Neural cell (in vitro differentiated cells): Measurements from ENCODE around the gene DHCR24. TPM values are rescaled to one million over a fixed set of nuclear protein-coding genes. Genes with fewer than 3 reads are reported as not detected.

Experiments
- H2AFZ ChIP-seq: fragments of 200-600, 300-800 bp; sonication (generic), shearing (Covaris generic); 2 replicates; pipeline ENCODE4 v1.6.0; 2014; ENCODE audit warnings: low read depth, mild to moderate bottlenecking, antibody characterized with exemption, low read length, moderate library complexity
- H3F3A ChIP-seq: fragments of 200-600 bp; shearing (Covaris generic); 2 replicates; pipeline ENCODE4 v1.6.1; 2016; ENCODE audit warnings: mild to moderate bottlenecking, moderate library complexity, mixed read lengths, antibody characterized with exemption, low read length; ENCODE audit not compliant: insufficient read depth, poor library complexity, severe bottlenecking
- H3K27ac ChIP-seq: fragments of 200-600, 300-800 bp; sonication (generic), shearing (Covaris generic); 2 replicates; pipeline ENCODE4 v1.5.1; 2014; ENCODE audit warnings: mild to moderate bottlenecking, low read length, moderate library complexity
- H3K27me3 ChIP-seq: fragments of 300-800, 200-600 bp; sonication (generic), shearing (Covaris generic); 2 replicates; pipeline ENCODE4 v1.6.0; 2014; ENCODE audit warnings: mild to moderate bottlenecking, low read depth, low read length, moderate library complexity; ENCODE audit not compliant: insufficient read depth
- H3K36me3 ChIP-seq: fragments of 300-800, 200-600 bp; sonication (generic), shearing (Covaris generic); 2 replicates; pipeline ENCODE4 v1.5.1; 2014; ENCODE audit warnings: mild to moderate bottlenecking, antibody characterized with exemption, low read length, moderate library complexity; ENCODE audit not compliant: insufficient read depth
- H3K4me2 ChIP-seq: fragments of 300-800, 200-600 bp; sonication (generic), shearing (Covaris generic); 2 replicates; pipeline ENCODE4 v1.6.0; 2014; ENCODE audit warnings: mild to moderate bottlenecking, low read length
- H3K4me3 ChIP-seq: fragments of 300-800, 200-600 bp; sonication (generic), shearing (Covaris generic); 2 replicates; pipeline ENCODE4 v1.5.1; 2014; ENCODE audit warnings: mild to moderate bottlenecking, low read length, moderate library complexity
- H3K79me2 ChIP-seq: fragments of 200-600 bp; shearing (Covaris generic); replicated peaks from 2 replicates; pipeline ENCODE4 v1.6.0; 2014; ENCODE audit warnings: mild to moderate bottlenecking, low read length, moderate library complexity; ENCODE audit not compliant: insufficient read depth
- H3K9ac ChIP-seq: fragments of 300-800, 200-600 bp; sonication (generic), shearing (Covaris generic); 2 replicates; pipeline ENCODE4 v1.6.1; 2016; ENCODE audit warnings: mild to moderate bottlenecking, low read length, mixed read lengths
- H3K9me2 ChIP-seq: fragments of 200-600 bp; shearing (Covaris generic); 2 replicates; pipeline ENCODE4 v1.6.1; 2016; ENCODE audit warnings: mild to moderate bottlenecking, low read length, mixed read lengths; ENCODE audit not compliant: insufficient read depth
- H3K9me3 ChIP-seq: fragments of 200-600, 300-800 bp; sonication (generic), shearing (Covaris generic); 2 replicates; pipeline ENCODE4 v1.6.1; 2016; ENCODE audit warnings: mild to moderate bottlenecking, mixed run types, low read length, moderate library complexity, mixed read lengths
- H4K20me1 ChIP-seq: fragments of 200-600 bp; shearing (Covaris generic); 2 replicates; pipeline ENCODE4 v1.6.1; 2016; ENCODE audit warnings: mild to moderate bottlenecking, mixed run types; ENCODE audit not compliant: insufficient read depth
- EP300 ChIP-seq: fragments of 450-650 bp; conservative IDR thresholded peaks from 2 replicates; pipeline ENCODE4 v1.6.1; 2014; ENCODE audit warnings: antibody characterized with exemption, mild to moderate bottlenecking, moderate library complexity; ENCODE audit not compliant: poor library complexity, severe bottlenecking
- EZH2 ChIP-seq: fragments of 200-600, 300-800 bp; shearing (Covaris generic), sonication (generic); IDR thresholded peaks from 2 replicates; pipeline ENCODE4 v1.6.1; 2014; ENCODE audit warnings: antibody characterized with exemption, low read length, borderline replicate concordance, mild to moderate bottlenecking; ENCODE audit not compliant: insufficient read depth, poor library complexity, severe bottlenecking
- MXI1 ChIP-seq: fragments of 450-650 bp; conservative IDR thresholded peaks from 2 replicates; pipeline ENCODE4 v1.6.1; 2014; ENCODE audit warnings: antibody characterized with exemption, mild to moderate bottlenecking; ENCODE audit not compliant: poor library complexity, severe bottlenecking
- POLR2AphosphoS5 ChIP-seq: IDR thresholded peaks from 2 replicates; pipeline ENCODE4 v1.6.1; 2012
- RAD21 ChIP-seq: fragments of 450-650 bp; conservative IDR thresholded peaks from 2 replicates; pipeline ENCODE4 v1.6.1; 2014; ENCODE audit warnings: antibody characterized with exemption, mild to moderate bottlenecking, moderate library complexity
- SMC3 ChIP-seq: fragments of 450-650 bp; conservative IDR thresholded peaks from 2 replicates; pipeline ENCODE4 v1.6.1; 2014; ENCODE audit warnings: antibody characterized with exemption, mild to moderate bottlenecking, moderate library complexity; ENCODE audit not compliant: poor library complexity
- TAF1 ChIP-seq: IDR thresholded peaks from 2 replicates; pipeline ENCODE4 v1.6.1; 2012; ENCODE audit warnings: low read depth
- polyA plus RNA-seq: library from polyadenylated mRNA; depleted of rRNA; stranded (reverse); fragments of >200 nt; gene quantifications from 2 replicates; pipeline ENCODE4 v1.2.3, GENCODE V29; 2014
- TF ChIP-seq, protein P1 (sequence below): IDR thresholded peaks from 2 replicates; pipeline ENCODE4 v1.6.1; 2012; ENCODE audit warnings: borderline replicate concordance
- TF ChIP-seq, protein P2 (sequence below): fragments of 450-650 bp; IDR thresholded peaks from 2 replicates; pipeline ENCODE4 v1.5.1; 2014; ENCODE audit warnings: antibody characterized with exemption, mild to moderate bottlenecking, moderate library complexity; ENCODE audit not compliant: poor library complexity, severe bottlenecking

The DHCR24 gene
- polyA plus RNA-seq, 1 donor from 2014 or later = 91.3 TPM

DNA sequence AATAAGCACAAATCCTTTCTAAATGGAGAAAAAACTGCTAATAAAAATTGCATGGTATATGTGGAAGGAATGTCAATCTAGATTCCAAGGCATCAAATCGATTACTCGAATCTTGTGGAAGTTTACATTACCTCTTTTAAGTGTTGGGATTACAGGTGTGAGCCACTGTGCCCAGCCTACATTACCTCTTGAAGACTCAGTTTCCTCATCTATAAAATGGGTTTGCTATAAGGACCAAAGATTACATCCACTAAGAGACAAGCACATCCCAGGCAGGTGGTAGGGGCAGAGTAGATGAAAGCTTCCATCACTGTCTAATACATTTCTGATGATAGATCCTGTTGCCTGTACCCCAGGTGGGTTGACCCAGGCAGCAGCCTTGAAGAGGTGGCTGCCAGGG, 16.1 kb downstream of the DHCR24 start:
- Histone ChIP-seq H2AFZ (no peak overlapping the region), H3K36me3 (peaks cover 8% of the 10 kb centered on the region), H3K9ac (no peak overlapping the region), H3K79me2 (peaks cover 3% of the 10 kb centered on the region), H3K27ac (no peak overlapping the region), H3K9me2 (no peaks in the 10 kb centered on the region), H3K9me3 (no peaks in the 10 kb centered on the region), H3K27me3 (no peaks in the 10 kb centered on the region), H3K4me2 (no peak overlapping the region), H3K4me3 (no peak overlapping the region), H4K20me1 (peaks cover 3% of the 10 kb centered on the region), H3F3A (no peaks in the 10 kb centered on the region)
- TF ChIP-seq SMC3 (no peak), MXI1 (no peak), POLR2AphosphoS5 (no peak), TAF1 (no peak), EZH2 (no peak), EP300 (no peak), RAD21 (no peak)
- TF ChIP-seq, protein P1, sequence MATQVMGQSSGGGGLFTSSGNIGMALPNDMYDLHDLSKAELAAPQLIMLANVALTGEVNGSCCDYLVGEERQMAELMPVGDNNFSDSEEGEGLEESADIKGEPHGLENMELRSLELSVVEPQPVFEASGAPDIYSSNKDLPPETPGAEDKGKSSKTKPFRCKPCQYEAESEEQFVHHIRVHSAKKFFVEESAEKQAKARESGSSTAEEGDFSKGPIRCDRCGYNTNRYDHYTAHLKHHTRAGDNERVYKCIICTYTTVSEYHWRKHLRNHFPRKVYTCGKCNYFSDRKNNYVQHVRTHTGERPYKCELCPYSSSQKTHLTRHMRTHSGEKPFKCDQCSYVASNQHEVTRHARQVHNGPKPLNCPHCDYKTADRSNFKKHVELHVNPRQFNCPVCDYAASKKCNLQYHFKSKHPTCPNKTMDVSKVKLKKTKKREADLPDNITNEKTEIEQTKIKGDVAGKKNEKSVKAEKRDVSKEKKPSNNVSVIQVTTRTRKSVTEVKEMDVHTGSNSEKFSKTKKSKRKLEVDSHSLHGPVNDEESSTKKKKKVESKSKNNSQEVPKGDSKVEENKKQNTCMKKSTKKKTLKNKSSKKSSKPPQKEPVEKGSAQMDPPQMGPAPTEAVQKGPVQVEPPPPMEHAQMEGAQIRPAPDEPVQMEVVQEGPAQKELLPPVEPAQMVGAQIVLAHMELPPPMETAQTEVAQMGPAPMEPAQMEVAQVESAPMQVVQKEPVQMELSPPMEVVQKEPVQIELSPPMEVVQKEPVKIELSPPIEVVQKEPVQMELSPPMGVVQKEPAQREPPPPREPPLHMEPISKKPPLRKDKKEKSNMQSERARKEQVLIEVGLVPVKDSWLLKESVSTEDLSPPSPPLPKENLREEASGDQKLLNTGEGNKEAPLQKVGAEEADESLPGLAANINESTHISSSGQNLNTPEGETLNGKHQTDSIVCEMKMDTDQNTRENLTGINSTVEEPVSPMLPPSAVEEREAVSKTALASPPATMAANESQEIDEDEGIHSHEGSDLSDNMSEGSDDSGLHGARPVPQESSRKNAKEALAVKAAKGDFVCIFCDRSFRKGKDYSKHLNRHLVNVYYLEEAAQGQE = no peak
- TF ChIP-seq, protein P2, sequence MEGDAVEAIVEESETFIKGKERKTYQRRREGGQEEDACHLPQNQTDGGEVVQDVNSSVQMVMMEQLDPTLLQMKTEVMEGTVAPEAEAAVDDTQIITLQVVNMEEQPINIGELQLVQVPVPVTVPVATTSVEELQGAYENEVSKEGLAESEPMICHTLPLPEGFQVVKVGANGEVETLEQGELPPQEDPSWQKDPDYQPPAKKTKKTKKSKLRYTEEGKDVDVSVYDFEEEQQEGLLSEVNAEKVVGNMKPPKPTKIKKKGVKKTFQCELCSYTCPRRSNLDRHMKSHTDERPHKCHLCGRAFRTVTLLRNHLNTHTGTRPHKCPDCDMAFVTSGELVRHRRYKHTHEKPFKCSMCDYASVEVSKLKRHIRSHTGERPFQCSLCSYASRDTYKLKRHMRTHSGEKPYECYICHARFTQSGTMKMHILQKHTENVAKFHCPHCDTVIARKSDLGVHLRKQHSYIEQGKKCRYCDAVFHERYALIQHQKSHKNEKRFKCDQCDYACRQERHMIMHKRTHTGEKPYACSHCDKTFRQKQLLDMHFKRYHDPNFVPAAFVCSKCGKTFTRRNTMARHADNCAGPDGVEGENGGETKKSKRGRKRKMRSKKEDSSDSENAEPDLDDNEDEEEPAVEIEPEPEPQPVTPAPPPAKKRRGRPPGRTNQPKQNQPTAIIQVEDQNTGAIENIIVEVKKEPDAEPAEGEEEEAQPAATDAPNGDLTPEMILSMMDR = no peak

DNA sequence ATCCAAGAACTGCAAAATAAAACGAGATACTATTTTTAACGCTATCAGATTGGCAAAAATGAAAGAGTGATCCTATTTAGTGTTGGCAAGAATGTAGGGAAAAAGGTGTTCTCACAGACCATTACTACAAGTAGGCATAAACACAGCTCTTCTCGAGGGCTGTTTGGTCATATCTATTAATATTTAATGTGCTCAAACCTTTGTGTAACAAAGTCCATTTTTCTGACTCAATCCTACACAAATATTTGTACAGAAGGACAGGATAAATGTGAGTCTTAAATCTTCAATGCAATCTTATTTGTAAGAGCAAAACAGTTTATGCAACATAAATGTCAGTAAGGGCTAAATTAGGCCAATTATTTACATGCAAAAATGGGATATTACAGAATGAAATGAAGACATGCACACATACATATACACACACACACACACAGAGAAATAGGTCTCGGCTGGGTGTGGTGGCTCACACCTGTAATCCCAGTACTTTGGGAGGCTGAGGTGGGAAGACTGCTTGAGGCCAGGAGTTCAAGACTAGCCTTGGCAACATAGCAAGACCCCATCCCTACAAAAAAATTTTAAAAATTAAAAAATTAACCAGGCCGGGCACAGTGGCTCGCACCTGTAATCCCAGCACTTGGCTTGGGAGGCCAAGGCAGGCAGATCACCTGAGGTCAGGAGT, 17.7 kb downstream of the DHCR24 start:
- TF ChIP-seq EZH2 (no peak), RAD21 (no peak), EP300 (no peak), TAF1 (no peak), SMC3 (no peak), MXI1 (no peak), POLR2AphosphoS5 (no peak)
- TF ChIP-seq, protein P1 = no peak
- TF ChIP-seq, protein P2 = no peak
- Histone ChIP-seq H4K20me1 (no peaks in the 10 kb centered on the region), H3K36me3 (peaks cover 18% of the 10 kb centered on the region)

More for the DNA sequence above, 17.7 kb downstream of the DHCR24 start:
- H3K9ac ChIP-seq = no peak overlapping the region
- no peaks in the 10 kb centered on the region for H3K9me3 ChIP-seq
- peaks cover under 1% of the 10 kb centered on the region for H3K79me2 ChIP-seq
- H3K27ac ChIP-seq = no peak overlapping the region
- H2AFZ ChIP-seq = no peak overlapping the region
- H3K4me2 ChIP-seq = no peak overlapping the region
- no peak overlapping the region for H3K4me3 ChIP-seq
- no peaks in the 10 kb centered on the region for H3K27me3 ChIP-seq
- no peaks in the 10 kb centered on the region for H3K9me2 ChIP-seq
- H3F3A ChIP-seq = no peaks in the 10 kb centered on the region
